ENCODE results near the gene MAP1LC3B2. TPM values are rescaled to one million over a fixed set of nuclear protein-coding genes. Genes with fewer than 3 reads are reported as not detected.

Gene MAP1LC3B2
- total RNA-seq, 2 experiments from 2014 or later, result not detected

- no TSS peak for BruUV-seq (replicated peaks)
- TF ChIP-seq, protein P1, sequence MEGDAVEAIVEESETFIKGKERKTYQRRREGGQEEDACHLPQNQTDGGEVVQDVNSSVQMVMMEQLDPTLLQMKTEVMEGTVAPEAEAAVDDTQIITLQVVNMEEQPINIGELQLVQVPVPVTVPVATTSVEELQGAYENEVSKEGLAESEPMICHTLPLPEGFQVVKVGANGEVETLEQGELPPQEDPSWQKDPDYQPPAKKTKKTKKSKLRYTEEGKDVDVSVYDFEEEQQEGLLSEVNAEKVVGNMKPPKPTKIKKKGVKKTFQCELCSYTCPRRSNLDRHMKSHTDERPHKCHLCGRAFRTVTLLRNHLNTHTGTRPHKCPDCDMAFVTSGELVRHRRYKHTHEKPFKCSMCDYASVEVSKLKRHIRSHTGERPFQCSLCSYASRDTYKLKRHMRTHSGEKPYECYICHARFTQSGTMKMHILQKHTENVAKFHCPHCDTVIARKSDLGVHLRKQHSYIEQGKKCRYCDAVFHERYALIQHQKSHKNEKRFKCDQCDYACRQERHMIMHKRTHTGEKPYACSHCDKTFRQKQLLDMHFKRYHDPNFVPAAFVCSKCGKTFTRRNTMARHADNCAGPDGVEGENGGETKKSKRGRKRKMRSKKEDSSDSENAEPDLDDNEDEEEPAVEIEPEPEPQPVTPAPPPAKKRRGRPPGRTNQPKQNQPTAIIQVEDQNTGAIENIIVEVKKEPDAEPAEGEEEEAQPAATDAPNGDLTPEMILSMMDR (conservative IDR thresholded peaks at IDR 0.05; ENCODE audit: low read length), result no peak
- TF ChIP-seq EZH2phosphoT487 (IDR thresholded peaks at IDR 0.05; ENCODE audit: borderline replicate concordance, low read depth, low read length), result no peak
- POLR2A ChIA-PET, result no interaction called here
Observed at GRCh38 chr12:116541547-116542344, 17.4 kb upstream of the MAP1LC3B2 start.

DNA sequence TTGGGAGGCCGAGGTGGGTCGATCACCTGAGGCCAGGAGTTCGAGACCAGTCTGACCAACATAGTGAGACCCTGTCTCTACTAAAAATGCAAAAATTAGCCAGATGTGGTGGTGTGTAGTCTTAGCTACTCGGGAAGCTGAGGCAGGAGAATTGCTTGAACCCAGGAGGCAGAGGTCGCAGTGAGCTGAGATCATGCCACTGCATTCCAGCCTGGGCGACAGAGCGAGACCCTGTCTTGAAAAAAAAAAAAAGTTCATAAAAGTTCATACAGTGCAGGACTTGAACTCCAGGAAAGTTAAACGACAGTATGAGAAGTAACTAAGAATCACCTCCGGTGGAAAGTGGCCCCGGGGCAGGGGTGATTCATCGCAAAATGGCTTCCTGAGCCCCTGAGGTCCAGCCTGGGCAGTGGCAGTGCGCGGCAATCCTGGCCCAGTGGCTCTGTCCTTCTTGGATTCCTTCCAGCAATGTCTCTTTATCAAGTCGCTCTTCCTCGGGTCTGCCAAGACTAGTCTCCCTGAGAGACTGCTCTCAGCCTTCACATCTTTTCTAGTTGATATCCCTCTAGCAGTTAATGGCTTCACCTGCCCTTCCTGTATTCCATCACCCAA lies 16.7 kb upstream of the MAP1LC3B2 start:
- TF ChIP-seq, protein P1 (conservative IDR thresholded peaks at IDR 0.05; ENCODE audit: low read length), result no peak
- no peak for TF ChIP-seq EZH2phosphoT487 (IDR thresholded peaks at IDR 0.05; ENCODE audit: borderline replicate concordance, low read depth, low read length)
- H3K27ac ChIP-seq (ENCODE audit: low read depth, low read length, poor library complexity, severe bottlenecking), result no peak overlapping the region
- H3K4me1 ChIP-seq (ENCODE audit: insufficient read depth, low read length, poor library complexity, severe bottlenecking), result no peaks in the 10 kb centered on the region
- POLR2A ChIA-PET, result no interaction called here
- no peaks in the 10 kb centered on the region for H3K79me2 ChIP-seq (ENCODE audit: insufficient read depth, low read depth, low read length)
- CTCF ChIA-PET (ENCODE audit: unreplicated experiment), result no interaction called here
- H2AFZ ChIP-seq (ENCODE audit: low read length), result no peak overlapping the region
- no peaks in the 10 kb centered on the region for H3K9me3 ChIP-seq (ENCODE audit: low read length)
- no peaks in the 10 kb centered on the region for H3K36me3 ChIP-seq (ENCODE audit: insufficient read depth, low read length)
- no TSS peak for BruUV-seq (replicated peaks)
- no peaks in the 10 kb centered on the region for H3K9me2 ChIP-seq (ENCODE audit: insufficient read depth, low read length)
- intact Hi-C loops (cut with micrococcal nuclease; ENCODE audit: unreplicated experiment), result no loop called here
- H3K4me2 ChIP-seq (ENCODE audit: low read length), result no peak overlapping the region
- no peak overlapping the region for H3K4me3 ChIP-seq (ENCODE audit: low read depth, low read length, poor library complexity, severe bottlenecking)
- DNase-seq (ENCODE audit: low spot score), result no peak
- no peaks in the 10 kb centered on the region for H4K20me1 ChIP-seq (ENCODE audit: insufficient read depth, low read length)

More at GRCh38 chr12:116541547-116542344, 17.4 kb upstream of the MAP1LC3B2 start:
- CTCF ChIA-PET (ENCODE audit: unreplicated experiment), result no interaction called here
- H3K4me2 ChIP-seq (ENCODE audit: low read length), result no peak overlapping the region
- H4K20me1 ChIP-seq (ENCODE audit: insufficient read depth, low read length), result no peaks in the 10 kb centered on the region
- no peak for DNase-seq (ENCODE audit: low spot score)
- intact Hi-C loops (cut with micrococcal nuclease; ENCODE audit: unreplicated experiment), result no loop called here
- H3K36me3 ChIP-seq (ENCODE audit: insufficient read depth, low read length), result no peaks in the 10 kb centered on the region
- H3K4me3 ChIP-seq (ENCODE audit: low read depth, low read length, poor library complexity, severe bottlenecking), result no peak overlapping the region
- no peaks in the 10 kb centered on the region for H3K4me1 ChIP-seq (ENCODE audit: insufficient read depth, low read length, poor library complexity, severe bottlenecking)
- no peaks in the 10 kb centered on the region for H3K9me2 ChIP-seq (ENCODE audit: insufficient read depth, low read length)
- H2AFZ ChIP-seq (ENCODE audit: low read length), result no peak overlapping the region
- H3K27ac ChIP-seq (ENCODE audit: low read depth, low read length, poor library complexity, severe bottlenecking), result no peak overlapping the region
- H3K9me3 ChIP-seq (ENCODE audit: low read length), result no peaks in the 10 kb centered on the region
- no peaks in the 10 kb centered on the region for H3K79me2 ChIP-seq (ENCODE audit: insufficient read depth, low read depth, low read length)

DNA sequence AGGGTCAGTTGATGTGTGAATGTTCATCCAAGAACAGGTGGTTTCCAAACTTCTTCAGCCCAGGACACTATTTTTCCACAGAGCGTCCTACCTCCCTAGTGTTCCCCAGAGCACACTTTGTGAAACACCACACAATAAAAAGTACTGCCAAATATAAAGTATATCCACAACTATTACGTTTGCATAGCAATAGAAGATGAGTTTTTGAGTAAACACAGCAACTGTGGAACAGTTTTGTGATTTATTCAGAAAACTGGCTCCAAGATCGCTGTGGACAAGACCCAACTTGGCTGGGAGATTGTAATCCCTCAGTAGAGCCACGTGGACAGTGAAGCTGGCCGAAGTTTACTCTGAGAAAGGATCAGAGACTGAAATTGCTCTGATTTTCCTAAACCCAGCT lies 14.5 kb upstream of the MAP1LC3B2 start:
- Histone ChIP-seq H4K20me1 (ENCODE audit: insufficient read depth, low read length) (no peaks in the 10 kb centered on the region), H3K4me1 (ENCODE audit: insufficient read depth, low read length, poor library complexity, severe bottlenecking) (peaks cover 17% of the 10 kb centered on the region), H2AFZ (ENCODE audit: low read length) (no peak overlapping the region), H3K4me2 (ENCODE audit: low read length) (no peak overlapping the region), H3K9me3 (ENCODE audit: low read length) (no peaks in the 10 kb centered on the region), H3K27ac (ENCODE audit: low read depth, low read length, poor library complexity, severe bottlenecking) (no peak overlapping the region), H3K36me3 (ENCODE audit: insufficient read depth, low read length) (no peaks in the 10 kb centered on the region), H3K79me2 (ENCODE audit: insufficient read depth, low read depth, low read length) (no peaks in the 10 kb centered on the region), H3K9me2 (ENCODE audit: insufficient read depth, low read length) (no peaks in the 10 kb centered on the region), H3K4me3 (ENCODE audit: low read depth, low read length, poor library complexity, severe bottlenecking) (no peak overlapping the region)
- BruUV-seq (replicated peaks), result no TSS peak
- intact Hi-C loops (cut with micrococcal nuclease; ENCODE audit: unreplicated experiment), result no loop called here
- no peak for DNase-seq (ENCODE audit: low spot score)
- no peak for TF ChIP-seq EZH2phosphoT487 (IDR thresholded peaks at IDR 0.05; ENCODE audit: borderline replicate concordance, low read depth, low read length)
- TF ChIP-seq, protein P1 (conservative IDR thresholded peaks at IDR 0.05; ENCODE audit: low read length), result no peak
- POLR2A ChIA-PET, result interaction anchor here (0.6 to 2.1 kb wide), 2 partner anchors 14 to 1482 kb away, joined by 5 to 11 read pairs; partner anchors contain the start of gene MAP1LC3B2
- CTCF ChIA-PET (ENCODE audit: unreplicated experiment), result no interaction called here
